HG03378 (cell line): Measurements from ENCODE around the gene FAM90A26.
"Not testable (repeated sequence)": the region's sequence is repeated elsewhere in the genome, so short reads cannot be mapped to it uniquely, and the experiment has no call there.

Source experiments
- ATAC-seq: cut with Tn5 transposase; IDR thresholded peaks from one replicate; pipeline ENCODE4 v1.9.1; 2021; ENCODE audit warnings: mild to moderate bottlenecking, moderate library complexity; ENCODE audit not compliant: unreplicated experiment

FAM90A26 gene

GRCh38 chr4:9158392-9158791 is 11.8 kb upstream of the FAM90A26 start:
- ATAC-seq, result not testable (repeated sequence)

GRCh38 chr4:9160046-9160445 is 10.2 kb upstream of the FAM90A26 start:
- not testable (repeated sequence) for ATAC-seq

- ATAC-seq, result not testable (repeated sequence)
Observed at GRCh38 chr4:9165990-9166389, 4.2 kb upstream of the FAM90A26 start.

GRCh38 chr4:9210357-9210756 is 40.1 kb downstream of the FAM90A26 start, which contains the start of gene USP17L10:
TSS of gene USP17L10 (plus strand) at chr4:9210657. CDS start at chr4:9210657, 0 bp downstream.
- ATAC-seq, result not testable (repeated sequence)

- not testable (repeated sequence) for ATAC-seq
Observed at GRCh38 chr4:9214701-9215100, 44.5 kb downstream of the FAM90A26 start.

GRCh38 chr4:9215105-9215504 is 44.9 kb downstream of the FAM90A26 start, which contains the start of gene USP17L11:
TSS of gene USP17L11 (plus strand) at chr4:9215405. CDS start at chr4:9215405, 0 bp downstream.
- not testable (repeated sequence) for ATAC-seq

- ATAC-seq, result not testable (repeated sequence)
Observed at GRCh38 chr4:9219852-9220251, 49.6 kb downstream of the FAM90A26 start, which contains the start of gene USP17L12. TSS of gene USP17L12 (plus strand) at chr4:9220152. CDS start at chr4:9220152, 0 bp downstream.

GRCh38 chr4:9224596-9224995 is 54.4 kb downstream of the FAM90A26 start, which contains the start of gene USP17L13:
TSS of gene USP17L13 (plus strand) at chr4:9224896. CDS start at chr4:9224896, 0 bp downstream.
- not testable (repeated sequence) for ATAC-seq
